Ishikawa (cell line): ENCODE results near the gene TMEM144.

Source experiments
- EGR1 ChIP-seq: IDR thresholded peaks from 2 replicates; pipeline ENCODE4 v1.6.1; 2012
- EP300 ChIP-seq: IDR thresholded peaks from 2 replicates; pipeline ENCODE4 v1.6.1; 2012; ENCODE audit warnings: borderline replicate concordance
- FOXM1 ChIP-seq: IDR thresholded peaks from 2 replicates; pipeline ENCODE4 v1.6.1; 2012; ENCODE audit warnings: low read depth, borderline replicate concordance
- NFIC ChIP-seq: IDR thresholded peaks from 2 replicates; pipeline ENCODE4 v1.6.1; 2012
- TAF1 ChIP-seq: IDR thresholded peaks from 2 replicates; pipeline ENCODE4 v1.6.1; 2012; ENCODE audit warnings: low read depth, mild to moderate bottlenecking
- YY1 ChIP-seq: IDR thresholded peaks from 2 replicates; pipeline ENCODE4 v1.6.1; 2012; ENCODE audit warnings: low read depth

DNA sequence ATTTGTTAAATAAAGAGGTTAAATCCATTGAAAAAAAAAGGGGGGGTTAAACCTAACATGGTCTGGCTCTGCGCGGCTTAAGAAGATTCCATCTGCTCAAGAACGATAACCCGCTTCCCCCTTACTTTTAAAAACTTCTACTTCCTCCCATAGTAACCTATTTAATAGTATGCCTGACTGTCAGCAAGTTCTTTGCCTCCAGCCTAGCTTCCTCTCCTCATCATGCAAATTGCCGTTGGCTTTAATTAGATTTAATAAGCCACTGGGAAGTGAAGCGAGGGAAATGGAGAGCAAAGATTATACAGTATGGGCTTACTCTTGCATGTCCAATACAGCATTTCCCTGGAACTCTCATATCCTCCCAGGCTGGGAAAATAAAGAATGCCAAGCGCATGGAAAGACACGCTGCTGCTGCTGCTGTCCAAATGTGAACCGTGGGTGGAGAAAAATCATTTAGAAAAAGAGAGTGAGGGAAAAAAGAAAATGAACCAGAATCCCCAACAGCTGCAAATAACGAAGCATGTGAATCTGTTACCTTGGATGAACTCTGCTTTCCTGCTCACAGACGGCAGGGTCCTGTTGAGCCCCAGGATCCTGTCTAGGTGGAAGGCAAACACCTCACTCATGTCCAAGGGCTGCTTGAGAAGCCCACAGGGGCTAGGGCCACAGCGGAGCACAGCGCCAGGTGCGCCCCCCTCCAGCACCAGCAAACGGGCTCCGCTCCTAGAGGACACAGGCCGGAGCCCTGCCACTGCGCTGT, 40.2 kb upstream of the TMEM144 start:
- TF ChIP-seq FOXM1 (no peak), EP300 (no peak), EGR1 (no peak), YY1 (no peak), NFIC (no peak), TAF1 (no peak)
